DMS53 (cell line): ENCODE results near the gene ODAD4.

Experiments used
- DNase-seq: peaks from one replicate; lab custom pipeline; 2025; lab: John Stamatoyannopoulos, UW

Gene ODAD4

GRCh38 chr17:41971721-41972523 lies 41.5 kb downstream of the ODAD4 start:
- DNase-seq: no peak

- peak; percentile 20 for DNase-seq
Observed at GRCh38 chr17:41972571-41973407, 42.4 kb downstream of the ODAD4 start.

DNA sequence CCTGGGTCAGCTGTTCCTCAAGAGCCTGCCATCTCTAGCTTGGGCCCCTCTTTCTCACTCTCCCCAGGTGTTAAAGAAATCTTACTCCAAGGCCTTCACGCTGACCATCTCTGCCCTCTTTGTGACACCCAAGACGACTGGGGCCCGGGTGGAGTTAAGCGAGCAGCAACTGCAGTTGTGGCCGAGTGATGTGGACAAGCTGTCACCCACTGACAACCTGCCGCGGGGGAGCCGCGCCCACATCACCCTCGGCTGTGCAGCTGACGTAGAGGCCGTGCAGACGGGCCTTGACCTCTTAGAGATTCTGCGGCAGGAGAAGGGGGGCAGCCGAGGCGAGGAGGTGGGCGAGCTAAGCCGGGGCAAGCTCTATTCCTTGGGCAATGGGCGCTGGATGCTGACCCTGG lies 43.0 kb downstream of the ODAD4 start:
- no peak for DNase-seq

DNA sequence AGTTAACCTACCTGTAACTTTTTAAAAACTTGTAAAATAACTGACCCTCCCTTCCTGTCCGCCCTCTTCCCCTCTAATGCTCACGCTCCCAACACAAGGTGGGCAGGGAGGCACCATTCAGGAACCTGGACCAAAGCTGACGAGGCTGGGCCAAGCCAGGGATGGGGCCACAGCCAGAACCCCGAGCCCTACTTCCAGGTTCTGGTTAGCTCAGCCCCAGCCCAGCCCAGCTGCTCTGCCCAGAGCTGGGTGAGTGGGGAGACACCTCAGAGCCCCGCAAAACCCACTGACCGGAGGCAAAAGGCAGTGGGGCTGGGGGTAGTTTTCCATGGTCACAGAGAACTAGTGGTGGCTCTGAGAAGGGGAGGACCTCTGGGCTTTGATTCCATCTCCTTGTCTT lies 43.6 kb downstream of the ODAD4 start:
- no peak for DNase-seq

DNA sequence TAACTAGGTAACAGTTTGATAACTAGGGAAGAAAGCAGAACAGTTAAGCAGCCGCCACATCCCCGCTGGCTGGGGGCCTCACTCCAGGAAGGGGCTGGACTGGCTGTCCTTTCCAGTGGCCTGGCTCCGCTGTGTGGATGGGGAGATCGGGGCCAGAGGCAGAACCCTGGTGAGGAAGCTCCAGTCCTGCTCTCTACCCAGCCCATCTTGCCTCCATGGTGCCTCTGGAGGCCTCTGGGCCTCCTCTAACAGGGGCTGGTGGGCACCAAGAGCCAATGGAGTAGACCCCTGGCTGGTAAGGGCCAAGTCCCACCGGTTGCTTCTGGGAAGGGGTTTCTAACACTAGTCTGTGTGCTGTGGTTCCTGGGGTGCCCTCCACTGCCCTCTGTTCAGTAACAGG lies 44.2 kb downstream of the ODAD4 start:
- no peak for DNase-seq

DNA sequence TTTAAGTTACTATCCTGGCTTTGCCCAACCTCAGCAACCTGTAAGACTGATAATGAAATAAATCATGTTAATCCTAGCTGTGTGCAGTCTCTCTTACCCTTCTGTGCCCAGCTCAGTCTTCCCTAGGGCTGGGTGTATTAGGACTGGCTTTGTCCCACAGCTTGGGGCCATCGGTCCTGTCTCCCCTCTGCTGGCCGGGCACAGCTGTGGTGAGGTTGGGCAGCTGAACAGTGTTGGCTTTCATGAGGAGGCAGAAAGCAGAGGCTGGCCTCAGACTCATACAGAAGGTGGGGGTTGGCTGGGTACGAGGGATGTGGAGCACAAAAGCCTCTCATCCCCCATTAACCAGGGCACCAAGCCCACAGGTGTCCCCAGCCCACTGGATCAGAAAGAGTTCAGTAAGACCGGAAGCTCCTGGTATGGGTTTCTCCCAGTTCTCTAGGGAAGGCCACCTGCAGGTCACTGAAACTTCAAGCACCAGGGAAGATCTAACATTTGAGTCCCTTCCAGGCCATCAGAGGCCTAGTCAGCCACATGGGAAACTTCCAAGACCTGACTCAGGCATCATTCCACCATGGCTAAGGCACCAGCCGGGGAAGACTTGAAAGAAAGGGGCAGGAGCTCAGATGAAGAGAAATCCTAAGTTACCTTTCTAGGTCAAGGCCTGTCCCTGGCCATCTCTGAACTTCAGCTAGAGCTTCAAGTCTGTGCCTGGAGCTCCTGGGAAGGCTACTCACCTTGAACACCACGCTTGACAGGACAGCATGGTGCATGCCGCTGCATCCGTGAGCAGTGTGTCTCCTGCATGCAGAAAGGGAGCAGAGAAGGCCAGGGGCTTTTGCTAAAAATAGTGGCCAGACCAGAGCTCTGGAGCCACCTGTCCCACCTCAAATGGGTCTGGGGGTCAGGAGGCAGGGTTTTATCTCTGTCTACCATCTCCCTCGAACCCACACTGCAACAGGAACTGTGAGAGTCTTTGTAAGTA lies 45.0 kb downstream of the ODAD4 start:
- DNase-seq: no peak

GRCh38 chr17:41976142-41976768 lies 45.8 kb downstream of the ODAD4 start:
- no peak for DNase-seq

- DNase-seq: peak; percentile 15
Observed at GRCh38 chr17:41977991-41978390, 47.6 kb downstream of the ODAD4 start.

- no peak for DNase-seq
Observed at GRCh38 chr17:41982026-41982760, 51.8 kb downstream of the ODAD4 start.

DNA sequence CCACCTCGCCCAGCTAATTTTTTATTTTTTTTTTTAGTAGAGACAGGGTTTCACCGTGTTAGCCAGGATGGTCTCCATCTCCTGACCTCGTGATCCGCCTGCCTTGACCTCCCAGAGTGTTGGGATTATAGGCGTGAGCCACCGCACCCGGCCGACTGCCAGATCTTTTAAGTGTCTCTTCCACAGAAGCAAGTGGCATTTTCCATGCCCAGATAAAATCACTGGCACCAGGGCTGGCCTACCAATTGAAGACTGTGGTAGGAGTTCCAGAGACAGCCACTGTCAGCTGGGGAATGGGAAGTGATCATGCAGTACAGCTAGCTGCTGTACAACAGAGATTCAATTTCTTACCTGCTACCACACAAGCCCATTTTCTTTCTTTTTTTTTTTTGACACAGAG lies 54.0 kb downstream of the ODAD4 start:
- no peak for DNase-seq

DNA sequence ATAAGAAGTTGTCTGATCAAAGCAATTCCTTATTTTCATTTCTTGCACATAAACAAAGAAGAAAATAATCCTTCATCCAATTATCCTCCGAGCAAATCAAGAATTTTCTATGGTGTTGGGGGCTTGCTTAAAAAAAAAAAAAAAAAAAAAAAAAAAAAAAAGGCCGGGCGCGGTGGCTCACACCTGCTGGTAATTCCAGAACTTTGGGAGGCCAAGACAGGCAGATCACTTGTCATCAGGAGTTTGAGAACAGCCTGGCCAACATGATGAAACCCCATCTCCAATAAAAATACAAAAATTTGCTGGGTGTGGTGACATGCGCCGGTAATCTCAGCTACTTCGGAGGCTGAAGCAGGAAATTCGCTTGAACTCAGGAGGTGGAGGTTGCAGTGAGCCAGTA lies 55.5 kb downstream of the ODAD4 start:
- no peak for DNase-seq

DNA sequence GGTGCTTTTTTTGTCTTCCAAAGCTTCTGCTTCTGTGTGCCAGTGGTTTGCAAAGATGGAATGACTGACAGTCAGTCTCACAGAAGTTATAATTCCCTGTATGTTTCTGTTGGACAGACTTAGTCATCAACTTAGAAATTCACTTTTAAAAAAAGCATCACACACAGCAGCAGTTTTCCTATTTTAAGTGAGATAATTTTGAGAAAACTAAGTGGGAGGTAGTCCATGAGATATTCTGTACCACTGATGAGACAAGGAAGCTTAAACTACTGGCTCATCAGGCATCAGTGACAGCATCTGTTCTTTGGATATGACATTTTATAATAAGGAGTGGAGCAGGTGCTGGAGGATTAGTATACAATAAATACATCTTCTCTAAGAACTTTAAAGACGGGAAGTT lies 56.2 kb downstream of the ODAD4 start:
- no peak for DNase-seq

DNA sequence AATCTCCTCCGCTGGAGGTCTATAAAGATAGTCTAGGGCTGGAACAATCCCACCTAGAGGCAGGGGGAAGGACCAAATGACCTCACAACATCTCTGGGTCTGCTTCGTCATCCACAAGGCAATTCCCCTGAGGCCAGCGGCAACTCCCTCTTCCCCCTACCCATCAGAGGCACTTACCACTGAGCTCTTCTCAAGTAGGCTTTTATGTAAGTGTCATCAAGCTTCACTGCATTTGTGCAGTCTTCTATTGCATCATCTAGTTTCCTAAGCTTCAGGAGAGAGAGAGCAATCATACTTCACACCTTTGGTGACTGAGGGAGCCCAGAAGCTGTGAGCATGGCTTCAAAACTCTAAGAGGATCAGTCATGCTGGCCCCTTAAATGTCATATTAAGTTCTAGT lies 57.2 kb downstream of the ODAD4 start:
- no peak for DNase-seq

- DNase-seq: no peak
Observed at GRCh38 chr17:41988418-41988817, 58.0 kb downstream of the ODAD4 start.

DNA sequence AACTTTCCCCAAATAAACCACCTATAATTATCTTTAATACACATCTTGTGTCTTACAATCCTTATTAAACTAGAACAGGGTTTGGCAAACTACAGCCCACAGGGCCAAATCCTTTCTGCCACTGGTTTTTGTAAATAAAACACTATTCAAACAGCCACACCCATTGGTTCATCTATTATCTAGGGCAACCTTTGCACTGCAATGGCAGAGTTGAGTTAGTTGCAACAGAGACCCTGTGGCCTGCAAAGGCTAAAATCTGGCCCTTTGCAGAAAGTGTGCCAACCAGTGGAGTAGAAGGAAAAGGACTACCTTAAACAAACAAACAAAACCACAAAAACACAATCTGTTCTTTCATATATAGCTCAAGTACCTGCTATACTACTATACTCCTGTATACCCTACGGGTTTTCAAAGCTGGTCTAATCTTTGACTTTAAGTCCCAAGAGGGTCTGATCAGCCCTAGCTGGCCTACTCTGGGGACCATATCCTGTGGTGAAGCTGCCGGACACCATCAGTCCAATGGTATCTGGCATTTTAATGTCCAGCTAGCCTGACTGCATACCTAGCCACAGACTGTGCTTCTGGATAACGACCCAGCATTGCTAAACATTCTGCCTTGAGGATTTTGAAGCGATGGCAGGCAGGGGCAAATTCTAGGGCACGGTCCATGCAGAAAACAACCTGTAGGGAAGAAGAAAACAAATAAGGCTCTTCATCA lies 59.4 kb downstream of the ODAD4 start:
- no peak for DNase-seq

DNA sequence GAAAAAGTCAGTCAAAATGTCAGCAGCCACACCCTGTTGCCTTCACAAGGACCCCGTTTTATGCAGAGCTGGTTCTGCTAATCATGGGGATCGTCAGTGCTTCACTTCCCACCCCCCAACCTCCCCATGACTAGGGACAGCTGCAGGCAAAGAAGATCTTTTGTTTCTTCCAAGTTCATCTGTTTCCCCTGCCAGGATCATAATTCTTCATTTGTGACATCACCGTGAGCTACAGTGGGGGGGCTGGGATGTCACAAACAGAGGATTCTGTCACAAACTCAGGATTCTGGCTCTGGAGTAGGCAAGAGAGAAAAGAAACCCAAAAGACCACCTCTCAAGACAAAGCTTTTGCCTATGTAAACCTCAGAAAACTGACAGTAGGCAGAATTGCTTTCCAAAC lies 62.2 kb downstream of the ODAD4 start:
- DNase-seq: no peak

GRCh38 chr17:41996855-41997164 lies 66.4 kb downstream of the ODAD4 start:
- DNase-seq: no peak

- no peak for DNase-seq
Observed at GRCh38 chr17:41998497-41998896, 68.1 kb downstream of the ODAD4 start.

DNA sequence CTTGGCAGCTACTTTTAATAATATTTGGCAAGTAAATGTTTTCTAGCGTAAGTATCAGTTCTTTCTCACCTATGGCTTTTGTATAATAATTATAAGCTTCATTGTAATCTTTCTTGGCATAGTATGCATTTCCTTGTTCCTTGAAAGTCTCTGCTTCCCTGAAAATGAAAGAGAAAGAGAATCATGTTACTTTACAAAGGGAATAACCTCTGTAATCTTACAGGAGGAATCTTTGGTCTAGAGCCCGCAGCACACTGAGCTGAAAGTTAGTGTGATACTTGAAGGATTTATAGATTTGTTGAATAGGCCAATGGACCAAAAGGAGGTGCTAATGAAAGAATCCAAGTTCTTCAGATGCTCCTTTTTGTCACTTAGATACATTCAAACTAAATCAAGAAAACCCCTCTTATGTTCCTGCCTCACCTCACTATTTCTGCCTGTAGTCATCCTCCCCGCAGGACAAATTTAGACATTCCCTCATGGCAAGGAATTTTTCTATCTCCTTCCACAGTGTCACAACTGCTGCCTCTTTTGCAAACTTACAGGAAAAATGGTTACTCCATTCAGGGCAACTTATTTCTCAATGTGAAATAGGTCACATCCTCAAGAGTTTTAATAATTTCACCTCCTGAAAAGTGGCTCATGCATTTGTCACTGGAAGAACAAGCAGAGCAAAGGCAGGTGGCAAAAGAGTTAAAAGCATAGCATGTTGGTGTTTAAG lies 70.2 kb downstream of the ODAD4 start:
- DNase-seq: no peak

- DNase-seq: no peak
Observed at GRCh38 chr17:42001729-42002128, 71.3 kb downstream of the ODAD4 start.
